ENCODE results near the gene STON1.

Gene STON1

GRCh38 chr2:48620604-48621003, 90.7 kb downstream of the STON1 start:
- DNase-seq (ENCODE audit: low spot score), result no peak

GRCh38 chr2:48622691-48623090, 92.7 kb downstream of the STON1 start:
- DNase-seq (ENCODE audit: low spot score), result peak; percentile 11

- DNase-seq (ENCODE audit: low spot score), result no peak
Measured at GRCh38 chr2:48624696-48625095, 94.7 kb downstream of the STON1 start.

GRCh38 chr2:48626047-48626446, 96.1 kb downstream of the STON1 start:
- no peak for DNase-seq (ENCODE audit: low spot score)

GRCh38 chr2:48633143-48633542, 103.2 kb downstream of the STON1 start:
- DNase-seq (ENCODE audit: low spot score), result no peak

- no peak for DNase-seq (ENCODE audit: low spot score)
Measured at GRCh38 chr2:48635786-48636185, 105.8 kb downstream of the STON1 start.

GRCh38 chr2:48638261-48638660, 108.3 kb downstream of the STON1 start:
- no peak for DNase-seq (ENCODE audit: low spot score)

All from hematopoietic multipotent progenitor cell treated with erythropoietin and hydrocortisone succinate and interleukin-3 and kit ligand, for 15 days (in vitro differentiated cells).